Measurements from ENCODE around the gene SLC2A11. TPM values are rescaled to one million over a fixed set of nuclear protein-coding genes. Genes with fewer than 3 reads are reported as not detected.

SLC2A11 gene
- total RNA-seq, 1 experiment from 2014 or later = 3.0 TPM

DNA sequence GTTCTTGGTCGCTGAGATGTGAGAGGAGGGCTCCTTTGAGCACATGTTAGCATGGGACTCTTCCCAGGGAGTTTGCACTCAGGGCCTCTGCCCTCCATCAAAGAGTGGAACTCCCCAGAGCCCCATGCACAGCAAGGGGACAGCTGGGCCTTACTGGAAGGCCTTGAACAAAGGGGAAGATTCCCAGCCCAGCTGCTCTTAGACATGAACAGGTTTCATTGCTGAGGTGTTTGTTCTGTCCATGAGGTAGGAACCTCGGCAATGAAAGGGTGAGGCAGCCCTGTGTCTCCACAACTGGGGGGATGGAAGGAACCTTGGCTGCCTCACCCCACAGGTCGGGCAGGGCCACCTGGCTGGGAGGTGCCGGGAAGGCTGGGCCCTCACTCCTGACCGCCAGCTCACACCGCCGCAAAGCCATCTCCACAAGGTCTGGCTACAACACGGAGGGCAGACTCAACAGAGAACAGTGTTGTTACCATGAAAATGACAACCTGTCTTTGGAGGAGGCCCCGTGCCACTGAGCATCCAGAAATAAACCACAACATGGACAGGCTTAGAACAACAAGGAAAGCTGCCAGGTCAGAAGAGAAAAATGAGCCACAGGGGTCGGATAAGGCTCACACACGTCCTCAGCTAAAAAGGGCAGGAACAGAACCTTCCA is 22.1 kb upstream of the SLC2A11 start:
- Histone ChIP-seq H3K36me3 (peaks cover 73% of the 10 kb centered on the region), H3K27ac (no peak overlapping the region), H3K4me1 (replicated peaks) (no peaks in the 10 kb centered on the region), H3K9me3 (replicated peaks) (no peaks in the 10 kb centered on the region; the same call in 1 of the 2 replicates), H3K4me3 (no peak overlapping the region), H3K27me3 (replicated peaks) (no peaks in the 10 kb centered on the region)
- no peak for DNase-seq (ENCODE audit: low read depth in 1 of 2, low spot score in 2 of 2)

DNA sequence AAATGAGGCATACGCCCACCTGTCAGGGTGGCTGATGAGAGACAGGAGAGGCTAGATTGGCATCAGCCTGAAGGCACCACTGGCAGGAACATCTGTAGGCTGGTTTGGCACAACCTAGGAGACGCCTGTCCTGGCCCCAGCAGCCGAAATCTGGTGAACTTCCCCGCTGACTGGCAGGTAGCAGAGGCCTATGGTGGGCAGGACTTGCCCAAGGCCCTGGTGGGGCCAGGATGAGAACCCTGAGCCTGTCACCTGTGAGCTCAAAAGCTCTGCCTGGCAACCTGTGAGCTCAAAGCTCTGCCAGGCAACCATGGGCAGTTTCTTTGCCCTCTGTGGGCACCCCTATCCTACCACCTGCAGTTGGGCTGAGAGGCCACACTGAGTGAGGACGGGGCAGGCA is 21.4 kb upstream of the SLC2A11 start:
- Histone ChIP-seq H3K4me3 (no peak overlapping the region), H3K27me3 (replicated peaks) (no peaks in the 10 kb centered on the region), H3K4me1 (replicated peaks) (no peaks in the 10 kb centered on the region), H3K27ac (no peak overlapping the region), H3K9me3 (replicated peaks) (no peaks in the 10 kb centered on the region; the same call in 1 of the 2 replicates), H3K36me3 (peaks cover 66% of the 10 kb centered on the region)
- no peak for DNase-seq (ENCODE audit: low read depth in 1 of 2, low spot score in 2 of 2)

DNA sequence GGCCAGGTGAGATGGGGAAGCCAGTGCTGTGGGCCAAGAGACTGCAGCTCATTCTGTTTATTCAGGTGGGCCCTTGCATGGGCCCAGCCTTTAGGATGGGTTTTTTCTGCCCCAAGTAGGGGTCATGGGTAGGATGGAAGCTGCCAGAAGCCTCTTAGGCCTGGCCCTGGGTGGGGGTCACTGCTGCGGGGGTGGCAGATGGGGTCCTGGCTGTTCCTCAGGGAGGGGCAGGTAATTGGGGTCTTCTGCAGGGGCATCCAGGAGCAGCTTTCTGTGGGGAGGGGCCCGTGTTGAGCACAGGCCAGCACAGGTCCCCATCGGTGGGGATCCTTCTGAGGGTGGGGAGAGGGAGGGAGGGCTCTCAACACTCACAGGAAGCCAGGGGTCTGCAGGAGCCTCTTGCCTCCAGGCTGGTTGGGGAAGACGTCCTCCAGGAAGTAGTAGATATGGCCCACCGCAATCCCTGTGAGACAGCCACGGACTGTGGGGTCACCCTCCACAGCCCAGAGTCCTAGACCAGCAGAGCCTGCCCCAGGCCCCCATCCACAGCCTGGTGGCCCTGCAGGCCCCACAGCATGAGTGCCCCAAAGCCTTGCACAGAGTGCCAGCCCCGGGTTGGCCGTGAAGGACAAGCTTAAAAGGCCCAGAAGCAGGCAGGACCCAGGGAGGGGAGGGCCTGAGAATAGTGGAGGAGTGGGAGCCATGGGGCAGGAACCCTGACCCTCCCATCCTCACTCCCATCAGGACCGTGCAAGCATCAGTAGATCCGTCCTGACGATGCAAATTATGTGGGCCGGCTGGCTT is 20.8 kb upstream of the SLC2A11 start:
- no peak for DNase-seq (ENCODE audit: low read depth in 1 of 2, low spot score in 2 of 2)
- Histone ChIP-seq H3K4me1 (replicated peaks) (no peaks in the 10 kb centered on the region), H3K36me3 (peaks cover 60% of the 10 kb centered on the region), H3K27me3 (replicated peaks) (no peaks in the 10 kb centered on the region), H3K9me3 (replicated peaks) (no peaks in the 10 kb centered on the region; the same call in 1 of the 2 replicates), H3K27ac (no peak overlapping the region), H3K4me3 (no peak overlapping the region)

DNA sequence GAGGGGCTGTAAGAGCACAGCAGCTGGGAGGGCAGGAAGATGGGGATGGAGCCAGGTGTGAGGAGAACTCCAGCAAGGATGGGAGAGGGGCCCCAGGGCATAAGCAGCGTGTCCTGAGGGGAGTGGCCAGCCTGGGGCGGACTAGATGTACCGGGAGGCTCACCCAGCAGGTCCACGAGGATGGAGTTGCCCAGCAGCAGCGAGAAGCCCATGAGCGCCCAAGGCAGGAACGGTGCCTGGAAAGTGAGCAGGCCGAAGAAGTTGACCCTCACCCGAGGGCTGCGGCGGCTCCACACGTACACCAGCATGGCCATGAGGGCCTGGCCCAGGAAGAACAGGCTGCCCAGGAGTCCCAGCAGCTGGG is 20.2 kb upstream of the SLC2A11 start:
- Histone ChIP-seq H3K9me3 (replicated peaks) (no peaks in the 10 kb centered on the region; the same call in 1 of the 2 replicates), H3K27me3 (replicated peaks) (no peaks in the 10 kb centered on the region), H3K4me3 (no peak overlapping the region), H3K36me3 (peaks cover 54% of the 10 kb centered on the region), H3K4me1 (replicated peaks) (no peaks in the 10 kb centered on the region), H3K27ac (no peak overlapping the region)
- DNase-seq (ENCODE audit: low read depth in 1 of 2, low spot score in 2 of 2) = no peak

DNA sequence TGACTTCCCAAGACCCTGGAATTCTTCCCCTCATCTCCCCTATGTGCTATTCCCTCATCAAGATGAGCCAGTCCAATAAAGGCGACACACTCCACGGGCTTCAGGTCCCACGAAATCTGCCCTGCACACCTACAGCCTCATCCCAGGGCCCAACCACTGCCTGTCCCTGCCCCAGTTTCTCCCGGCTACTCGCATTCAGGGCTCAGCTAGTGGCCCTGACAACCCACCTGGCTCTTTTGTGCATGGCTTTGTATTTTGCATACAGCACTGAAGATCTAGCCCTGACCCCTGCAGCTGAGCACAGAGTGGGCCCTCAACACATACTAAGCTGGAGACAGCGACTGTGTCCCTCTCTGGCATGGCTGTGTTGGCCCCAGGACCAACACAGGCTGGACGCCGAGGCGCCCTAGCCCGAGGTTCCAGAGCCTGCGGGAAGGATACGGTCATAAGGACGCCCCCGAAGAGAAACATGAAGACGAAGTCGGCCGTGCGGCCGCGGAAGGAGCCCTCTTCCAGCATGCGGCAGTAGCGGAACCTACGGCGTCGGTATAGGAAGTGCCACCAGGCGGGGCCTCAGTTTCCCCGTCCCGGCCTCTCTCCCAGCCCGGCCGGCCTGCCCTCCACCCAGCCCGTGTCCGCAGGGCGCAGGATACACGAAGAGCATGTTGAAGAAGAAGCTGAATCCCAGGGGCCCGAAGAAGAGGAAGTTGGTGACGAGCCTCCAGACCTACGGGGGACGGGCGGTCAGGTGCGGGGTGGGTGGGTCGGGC is 19.6 kb upstream of the SLC2A11 start:
- no peaks in the 10 kb centered on the region; the same call in 1 of the 2 replicates for H3K9me3 ChIP-seq (replicated peaks)
- peaks cover 48% of the 10 kb centered on the region for H3K36me3 ChIP-seq
- H3K27ac ChIP-seq = no peak overlapping the region
- no peaks in the 10 kb centered on the region for H3K27me3 ChIP-seq (replicated peaks)
- DNase-seq (ENCODE audit: low read depth in 1 of 2, low spot score in 2 of 2) = no peak
- no peaks in the 10 kb centered on the region for H3K4me1 ChIP-seq (replicated peaks)
- no peak overlapping the region for H3K4me3 ChIP-seq

DNA sequence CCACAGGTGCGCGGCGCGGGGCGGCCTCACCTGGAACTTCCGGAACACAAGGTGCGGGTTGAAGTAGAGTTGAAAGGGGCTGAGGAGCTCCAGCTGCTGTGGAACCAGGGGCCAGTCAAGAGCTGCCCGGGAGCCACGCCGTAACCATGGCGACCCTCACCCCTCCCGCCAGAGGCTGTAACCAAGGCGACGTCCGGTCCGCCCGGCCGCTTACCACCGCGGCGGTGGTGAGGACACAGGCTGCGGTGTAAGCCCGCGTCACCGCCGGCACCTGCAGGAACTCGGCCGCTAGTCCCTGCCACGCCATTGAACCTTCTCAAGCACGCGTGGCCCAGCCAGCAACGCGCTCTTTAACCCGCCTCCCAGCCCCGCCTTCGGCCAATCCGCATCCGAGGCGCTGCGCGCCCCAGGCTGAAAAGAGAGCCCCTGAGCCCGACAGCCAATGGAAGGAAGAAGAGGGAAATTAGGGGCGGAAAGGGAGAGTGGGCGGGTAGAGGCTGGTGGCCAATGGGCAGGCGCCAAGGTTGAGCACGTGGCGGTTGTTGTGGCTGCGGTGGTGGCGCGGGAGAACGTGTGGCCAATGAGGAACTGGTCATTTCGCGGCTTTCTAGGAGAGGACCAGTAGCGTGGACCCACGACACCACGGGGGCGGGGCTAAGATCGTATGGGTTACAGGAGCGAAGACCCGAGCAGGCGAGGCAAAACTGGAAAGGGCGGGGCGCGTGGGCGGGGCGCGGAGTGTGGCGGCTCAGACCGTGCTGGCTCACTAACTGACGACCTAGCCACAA is 18.8 kb upstream of the SLC2A11 start, which contains the start of gene DERL3:
Gene DERL3 (minus strand): TSS at position 326 of the 788 bp plus-strand sequence. CDS start 19 bp downstream, at position 307.
- Histone ChIP-seq H3K4me3 (no peak within 1 kb of the TSS), H3K27ac (no peak within 1 kb of the TSS), H3K27me3 (replicated peaks) (no peaks in the 10 kb centered on the region), H3K36me3 (peaks cover 40% of the 10 kb centered on the region), H3K9me3 (replicated peaks) (no peaks in the 10 kb centered on the region; the same call in 1 of the 2 replicates), H3K4me1 (replicated peaks) (no peaks in the 10 kb centered on the region)
- no peak for DNase-seq (ENCODE audit: low read depth in 1 of 2, low spot score in 2 of 2)

DNA sequence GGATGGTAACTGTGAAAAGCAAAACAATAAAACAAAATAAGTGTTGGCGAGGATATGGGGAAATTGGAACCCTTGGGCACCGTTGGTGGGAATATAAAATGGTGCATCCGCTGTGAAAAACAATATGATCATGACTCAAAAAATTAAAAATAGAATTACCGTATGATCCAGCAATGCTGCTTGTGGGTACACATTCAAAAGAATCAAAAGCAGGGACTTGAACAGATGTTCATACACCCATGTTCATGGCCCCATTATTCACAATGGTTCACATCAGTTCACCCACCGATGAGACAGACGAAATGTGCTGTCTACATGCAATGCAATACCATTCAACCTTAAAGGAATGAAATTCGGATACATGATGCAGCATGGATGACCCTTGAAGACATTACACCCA is 17.6 kb upstream of the SLC2A11 start:
- no peak overlapping the region for H3K4me3 ChIP-seq
- H3K4me1 ChIP-seq (replicated peaks) = peaks cover 9% of the 10 kb centered on the region
- DNase-seq (ENCODE audit: low read depth in 1 of 2, low spot score in 2 of 2) = no peak
- no peaks in the 10 kb centered on the region for H3K27me3 ChIP-seq (replicated peaks)
- no peak overlapping the region for H3K27ac ChIP-seq
- H3K9me3 ChIP-seq (replicated peaks) = no peaks in the 10 kb centered on the region; the same call in 1 of the 2 replicates
- peaks cover 32% of the 10 kb centered on the region for H3K36me3 ChIP-seq

DNA sequence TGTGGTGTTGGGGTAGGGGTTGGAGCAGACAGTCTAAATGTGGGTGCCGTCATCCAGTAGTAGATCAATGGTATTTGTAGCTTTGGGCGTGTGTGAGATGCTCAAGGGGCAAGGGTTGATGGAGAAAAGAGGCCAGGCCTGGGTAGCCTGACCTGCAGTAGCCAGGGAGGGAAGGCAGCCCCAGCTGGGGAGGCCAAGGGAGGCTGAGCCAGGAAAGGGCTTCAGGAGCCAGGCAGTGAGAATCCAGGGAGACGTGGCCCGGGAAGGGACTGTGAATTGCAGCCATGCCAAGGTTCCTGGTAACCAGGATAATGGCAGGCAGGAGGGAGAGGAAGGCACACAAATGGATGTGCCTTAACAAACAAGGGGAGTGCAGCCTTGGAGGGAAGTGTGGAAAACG is 16.4 kb upstream of the SLC2A11 start:
- Histone ChIP-seq H3K27ac (no peak overlapping the region), H3K4me3 (no peak overlapping the region), H3K9me3 (replicated peaks) (no peaks in the 10 kb centered on the region; the same call in 1 of the 2 replicates), H3K27me3 (replicated peaks) (no peaks in the 10 kb centered on the region), H3K4me1 (replicated peaks) (peaks cover 16% of the 10 kb centered on the region), H3K36me3 (peaks cover 19% of the 10 kb centered on the region)
- DNase-seq (ENCODE audit: low read depth in 1 of 2, low spot score in 2 of 2) = no peak

DNA sequence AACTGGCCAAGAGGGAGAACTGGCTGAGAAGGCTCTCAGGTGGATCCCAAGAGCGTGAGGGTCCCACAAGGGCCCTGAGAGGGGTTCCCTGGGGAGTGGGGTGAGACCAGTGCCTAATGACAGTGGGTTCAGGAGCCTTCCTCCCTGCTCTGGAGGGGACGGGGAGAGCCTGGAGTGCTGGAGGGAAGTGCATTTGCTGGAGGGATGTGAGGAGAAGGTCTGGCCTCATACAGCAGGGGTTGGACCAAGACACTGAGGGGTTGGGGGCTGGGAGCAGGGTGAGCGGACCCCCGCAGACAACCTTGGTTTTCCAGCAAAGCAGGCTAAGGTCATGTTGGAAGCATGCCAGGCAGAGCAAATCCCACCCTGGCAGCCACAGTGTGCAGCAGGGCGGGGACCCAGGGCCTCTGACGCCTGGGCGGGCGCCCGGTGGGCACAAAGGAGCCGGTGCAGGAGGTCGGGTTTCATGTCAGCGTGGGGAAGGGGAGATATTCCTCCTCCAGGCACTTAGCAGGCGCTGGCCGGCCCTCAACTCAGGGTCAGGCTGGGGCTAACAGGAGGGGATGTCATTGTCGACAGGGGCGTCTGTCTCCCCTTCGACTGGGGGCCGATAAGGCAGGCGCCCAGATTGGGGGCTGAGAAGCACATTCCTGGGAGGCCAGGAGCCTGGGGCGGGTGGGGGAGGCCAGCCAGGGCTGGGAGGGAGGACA is 15.8 kb upstream of the SLC2A11 start:
- Histone ChIP-seq H3K36me3 (peaks cover 14% of the 10 kb centered on the region), H3K27ac (no peak overlapping the region), H3K4me3 (no peak overlapping the region), H3K4me1 (replicated peaks) (peaks cover 22% of the 10 kb centered on the region), H3K9me3 (replicated peaks) (no peaks in the 10 kb centered on the region; the same call in 1 of the 2 replicates), H3K27me3 (replicated peaks) (no peaks in the 10 kb centered on the region)
- DNase-seq (ENCODE audit: low read depth in 1 of 2, low spot score in 2 of 2) = no peak

DNA sequence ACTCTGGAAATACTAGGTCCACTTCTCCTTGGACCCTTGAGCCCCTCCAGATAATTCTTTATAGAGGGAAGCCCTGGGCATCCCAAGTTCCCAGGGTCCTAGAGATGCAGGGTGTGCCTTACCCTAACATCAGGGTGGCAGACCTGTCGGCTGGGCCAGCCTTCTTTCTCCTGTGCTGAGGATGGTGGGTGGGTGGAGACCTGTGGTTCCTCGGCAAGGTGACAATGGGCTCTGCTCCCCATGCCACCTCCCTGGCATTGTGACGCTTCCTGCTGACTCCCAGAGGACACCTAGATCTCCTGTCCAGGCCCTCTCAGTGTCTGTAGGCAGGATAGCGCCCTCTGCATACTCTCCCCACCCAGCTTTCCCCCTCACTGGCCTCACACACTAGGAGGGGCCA is 15.1 kb upstream of the SLC2A11 start:
- DNase-seq (ENCODE audit: low read depth in 1 of 2, low spot score in 2 of 2) = no peak
- Histone ChIP-seq H3K36me3 (peaks cover 7% of the 10 kb centered on the region), H3K4me3 (no peak overlapping the region), H3K9me3 (replicated peaks) (no peaks in the 10 kb centered on the region; the same call in 1 of the 2 replicates), H3K4me1 (replicated peaks) (peaks cover 29% of the 10 kb centered on the region), H3K27ac (no peak overlapping the region), H3K27me3 (replicated peaks) (no peaks in the 10 kb centered on the region)

DNA sequence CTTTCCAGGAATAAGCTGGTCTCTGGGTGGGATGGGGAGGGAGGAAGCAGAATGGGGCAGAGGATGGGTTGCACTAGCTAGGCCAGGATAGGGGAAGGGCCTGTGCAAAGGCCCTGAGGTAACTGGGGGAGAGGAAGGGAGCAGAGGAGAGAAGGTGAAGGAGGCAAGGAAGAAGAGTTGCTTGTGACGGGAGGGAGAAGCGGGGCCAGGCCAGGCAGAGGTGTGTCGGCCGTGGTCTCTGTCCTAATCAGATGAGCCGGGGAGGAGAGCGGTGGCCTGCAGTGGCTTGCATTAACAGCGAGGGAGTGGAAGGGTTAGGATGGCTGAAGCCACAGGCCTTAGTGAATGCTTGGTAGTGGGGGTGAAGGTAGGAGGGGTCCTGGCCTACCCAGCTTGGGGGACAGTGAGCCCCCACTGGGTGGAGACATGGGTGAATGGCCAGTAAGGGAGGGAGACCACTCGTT is 12.9 kb upstream of the SLC2A11 start:
- Histone ChIP-seq H3K9me3 (replicated peaks) (no peaks in the 10 kb centered on the region), H3K4me3 (no peak overlapping the region), H3K36me3 (no peaks in the 10 kb centered on the region), H3K4me1 (replicated peaks) (peaks cover 49% of the 10 kb centered on the region), H3K27me3 (replicated peaks) (no peaks in the 10 kb centered on the region), H3K27ac (no peak overlapping the region)
- DNase-seq (ENCODE audit: low read depth in 1 of 2, low spot score in 2 of 2) = no peak

DNA sequence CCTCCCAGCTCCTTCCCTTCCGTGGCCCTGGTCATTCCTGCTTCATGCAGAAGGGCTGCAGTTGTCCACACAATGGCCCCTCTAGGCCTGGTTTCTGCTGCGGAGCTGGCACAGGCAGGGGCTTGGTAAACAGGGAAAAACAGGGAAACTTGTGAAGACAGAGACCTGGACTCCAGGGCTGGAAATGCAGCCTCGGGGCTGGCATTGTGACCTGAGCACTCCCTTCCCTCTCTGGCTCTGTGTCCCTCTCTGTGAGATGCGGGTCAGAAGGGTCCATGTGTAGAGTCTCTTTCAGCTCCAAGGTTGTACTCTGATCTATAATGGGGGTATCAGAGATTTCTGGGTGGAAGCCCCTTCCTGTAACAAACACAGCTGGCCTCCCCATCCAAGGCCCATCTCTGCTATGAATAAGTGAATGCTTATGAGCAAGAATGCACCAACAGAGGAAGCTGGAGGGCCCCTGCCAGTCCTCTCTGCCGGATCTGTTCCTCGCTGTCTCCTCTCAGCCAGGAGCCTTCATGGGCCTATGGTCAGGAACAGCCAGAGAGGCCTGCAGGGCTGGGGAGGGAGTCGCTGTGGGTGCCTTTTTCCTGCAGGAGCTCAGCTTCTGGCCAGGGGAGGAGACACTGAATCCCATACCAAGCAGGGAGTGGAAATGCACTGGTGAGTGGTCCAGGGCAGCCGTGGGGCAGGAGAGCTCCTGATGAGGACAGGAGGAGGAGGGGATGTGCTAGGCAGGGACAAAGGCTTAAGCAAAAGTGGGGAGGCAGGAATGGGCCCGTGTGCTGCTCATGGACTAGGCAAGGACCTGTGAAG is 12.2 kb upstream of the SLC2A11 start:
- no peaks in the 10 kb centered on the region for H3K9me3 ChIP-seq (replicated peaks)
- H3K27ac ChIP-seq = no peak overlapping the region
- no peak for DNase-seq (ENCODE audit: low read depth in 1 of 2, low spot score in 2 of 2)
- no peaks in the 10 kb centered on the region for H3K27me3 ChIP-seq (replicated peaks)
- H3K4me1 ChIP-seq (replicated peaks) = peaks cover 49% of the 10 kb centered on the region
- H3K36me3 ChIP-seq = no peaks in the 10 kb centered on the region
- H3K4me3 ChIP-seq = no peak overlapping the region

All from SJSA1 (cell line).